Measurements from ENCODE around the gene CHRNA10. TPM values are rescaled to one million over a fixed set of nuclear protein-coding genes. Genes with fewer than 3 reads are reported as not detected.

Gene CHRNA10
- total RNA-seq, 6 experiments from 2014 or later, result 0.25 to 1.2 (median 0.41) TPM

DNA sequence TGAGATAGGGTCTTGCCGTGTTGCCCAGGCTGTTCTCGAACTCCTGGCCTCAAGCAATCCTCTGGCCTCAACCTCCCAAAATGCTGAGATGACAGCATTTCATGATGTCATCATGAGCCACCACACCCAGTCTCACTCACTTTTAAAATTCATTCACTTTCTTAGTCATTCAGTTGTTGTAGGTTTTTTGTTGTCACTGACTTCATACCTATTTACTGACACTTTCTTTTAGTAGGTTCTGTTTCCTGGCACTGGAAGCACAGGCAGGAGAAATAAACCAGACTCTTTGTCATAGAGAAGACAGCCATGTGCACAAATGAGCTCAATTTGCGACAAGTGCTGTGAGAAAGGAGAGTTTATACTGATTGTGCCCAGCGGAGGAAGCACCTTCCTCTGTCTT is 39.9 kb downstream of the CHRNA10 start:
- no peak for ATAC-seq
- 74% methylated on average over 4 of the region's 4 CpGs for WGBS (ENCODE audit: insufficient coverage, low coverage, low lambda C conversion rate, missing lambda C conversion rate)
- H3K9me3 ChIP-seq, result no peaks in the 10 kb centered on the region
- no peak overlapping the region for H3K4me3 ChIP-seq
- no peaks in the 10 kb centered on the region for H3K27me3 ChIP-seq
- no peaks in the 10 kb centered on the region for H3K36me3 ChIP-seq
- no peak for DNase-seq
- no peaks in the 10 kb centered on the region for H3K4me1 ChIP-seq
- intact Hi-C loops (cut with DNase I), result no loop called here
- TF ChIP-seq POLR2A (IDR thresholded peaks at IDR 0.05), result no peak
- TF ChIP-seq, protein P1, sequence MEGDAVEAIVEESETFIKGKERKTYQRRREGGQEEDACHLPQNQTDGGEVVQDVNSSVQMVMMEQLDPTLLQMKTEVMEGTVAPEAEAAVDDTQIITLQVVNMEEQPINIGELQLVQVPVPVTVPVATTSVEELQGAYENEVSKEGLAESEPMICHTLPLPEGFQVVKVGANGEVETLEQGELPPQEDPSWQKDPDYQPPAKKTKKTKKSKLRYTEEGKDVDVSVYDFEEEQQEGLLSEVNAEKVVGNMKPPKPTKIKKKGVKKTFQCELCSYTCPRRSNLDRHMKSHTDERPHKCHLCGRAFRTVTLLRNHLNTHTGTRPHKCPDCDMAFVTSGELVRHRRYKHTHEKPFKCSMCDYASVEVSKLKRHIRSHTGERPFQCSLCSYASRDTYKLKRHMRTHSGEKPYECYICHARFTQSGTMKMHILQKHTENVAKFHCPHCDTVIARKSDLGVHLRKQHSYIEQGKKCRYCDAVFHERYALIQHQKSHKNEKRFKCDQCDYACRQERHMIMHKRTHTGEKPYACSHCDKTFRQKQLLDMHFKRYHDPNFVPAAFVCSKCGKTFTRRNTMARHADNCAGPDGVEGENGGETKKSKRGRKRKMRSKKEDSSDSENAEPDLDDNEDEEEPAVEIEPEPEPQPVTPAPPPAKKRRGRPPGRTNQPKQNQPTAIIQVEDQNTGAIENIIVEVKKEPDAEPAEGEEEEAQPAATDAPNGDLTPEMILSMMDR (IDR thresholded peaks at IDR 0.05), result no peak
- no peak overlapping the region for H3K27ac ChIP-seq

DNA sequence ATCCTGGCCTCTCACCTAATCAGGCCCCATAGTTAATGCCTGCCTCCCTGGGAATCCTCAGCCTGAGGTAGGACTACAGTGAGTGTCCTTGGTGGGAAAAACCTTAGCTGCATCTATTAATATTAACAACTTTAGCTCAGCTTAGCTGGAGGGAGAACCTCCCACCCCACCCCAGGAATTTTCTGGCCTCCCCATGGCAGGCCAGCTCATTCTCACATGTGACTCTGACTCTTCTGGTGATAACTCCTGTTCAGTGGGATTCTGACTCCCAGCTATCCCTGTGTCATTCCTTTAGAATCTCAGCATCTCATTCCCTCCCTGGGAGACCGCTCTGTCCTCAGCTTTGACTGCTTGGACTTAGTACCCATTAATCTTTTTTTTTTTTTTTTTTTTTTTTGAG is 43.9 kb downstream of the CHRNA10 start:
- WGBS (ENCODE audit: insufficient coverage, low coverage, low lambda C conversion rate, missing lambda C conversion rate), result 100% methylated on average over 1 of the region's 1 CpG
- intact Hi-C loops (cut with DNase I), result no loop called here

DNA sequence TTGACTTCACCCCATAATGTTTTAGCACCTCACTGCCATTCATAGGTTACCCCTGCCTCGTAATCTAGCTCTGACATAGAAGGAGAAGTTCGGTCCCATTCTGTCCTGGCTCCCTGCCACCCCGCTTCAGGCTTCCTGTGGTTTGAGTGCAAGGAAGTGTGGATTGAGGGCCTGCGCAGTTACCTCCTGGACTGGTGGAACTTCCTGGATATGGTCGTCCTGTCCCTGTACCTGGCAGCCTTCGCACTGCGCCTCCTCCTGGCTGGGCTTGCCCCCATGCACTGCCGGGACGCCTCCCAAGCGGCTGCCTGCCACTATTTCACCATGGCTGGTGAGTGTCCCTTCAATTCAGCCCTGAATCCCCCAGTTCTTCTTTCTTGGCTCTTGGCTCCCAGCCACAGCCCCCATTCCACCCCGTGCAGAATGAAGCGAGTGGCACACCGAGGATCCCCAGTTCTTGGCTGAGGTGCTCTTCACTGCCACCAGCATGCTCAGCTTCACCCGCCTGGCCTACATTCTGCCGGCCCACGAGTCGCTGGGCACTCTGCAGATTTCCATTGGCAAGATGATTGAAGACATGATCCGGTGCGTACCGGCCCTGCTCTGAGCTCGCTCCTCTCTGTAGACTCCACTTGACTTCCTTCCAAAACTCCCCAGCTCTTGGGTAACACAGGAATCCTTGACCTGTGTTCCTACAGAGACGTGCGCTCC is 44.8 kb downstream of the CHRNA10 start:
- Histone ChIP-seq H3K4me3 (no peak overlapping the region), H3K27me3 (no peaks in the 10 kb centered on the region), H3K36me3 (no peaks in the 10 kb centered on the region), H3K27ac (no peak overlapping the region), H3K4me1 (no peaks in the 10 kb centered on the region), H3K9me3 (no peaks in the 10 kb centered on the region)
- TF ChIP-seq, protein P1 (IDR thresholded peaks at IDR 0.05), result no peak
- TF ChIP-seq POLR2A (IDR thresholded peaks at IDR 0.05), result no peak
- intact Hi-C loops (cut with DNase I), result no loop called here
- DNase-seq (peak in 1 of 3 donors; percentile 52), ATAC-seq (peak; percentile 31 to 50 (median 46))
- 62% methylated on average over 14 of the region's 23 CpGs for whole genome bisulfite sequencing (ENCODE audit: insufficient coverage, low coverage, low lambda C conversion rate, missing lambda C conversion rate)

More for the DNA sequence above, 43.9 kb downstream of the CHRNA10 start:
- TF ChIP-seq POLR2A (IDR thresholded peaks at IDR 0.05), result no peak
- TF ChIP-seq, protein P1 (IDR thresholded peaks at IDR 0.05), result no peak
- no peaks in the 10 kb centered on the region for H3K4me1 ChIP-seq
- H3K27me3 ChIP-seq, result no peaks in the 10 kb centered on the region
- H3K9me3 ChIP-seq, result no peaks in the 10 kb centered on the region
- DNase-seq, result no peak
- H3K36me3 ChIP-seq, result no peaks in the 10 kb centered on the region
- no peak overlapping the region for H3K27ac ChIP-seq
- H3K4me3 ChIP-seq, result no peak overlapping the region
- ATAC-seq, result no peak

DNA sequence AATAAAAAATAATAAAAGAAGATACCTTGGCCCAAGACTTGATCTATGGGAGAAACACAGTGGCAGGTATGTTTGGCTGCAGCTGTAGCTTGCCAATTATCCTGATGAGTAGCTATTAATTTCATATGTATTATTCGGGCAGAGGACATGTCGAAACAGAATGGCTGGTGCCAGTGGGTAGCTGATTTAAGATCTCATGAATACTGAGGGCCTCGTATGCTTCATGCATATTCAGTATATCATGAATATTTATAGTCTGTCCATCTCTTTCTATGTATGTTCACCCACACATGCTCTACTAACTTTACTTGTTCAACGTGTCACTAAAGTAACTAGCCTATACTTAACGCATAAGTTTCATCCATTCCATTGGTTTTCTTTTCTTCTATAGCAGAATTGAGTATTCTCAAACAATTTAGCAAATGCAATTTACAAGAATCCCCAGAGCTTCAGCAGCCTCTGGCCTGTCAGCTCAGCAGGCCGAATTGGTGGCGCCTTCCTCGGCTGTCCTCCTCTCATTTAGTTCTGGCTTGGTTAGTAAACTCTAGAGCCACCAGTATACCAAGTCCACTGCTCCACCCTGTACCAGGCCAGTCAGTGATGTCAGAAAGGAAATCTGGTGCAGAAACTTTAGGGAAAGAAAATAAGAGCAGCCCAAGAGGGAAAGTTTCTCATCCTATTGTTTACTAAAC is 47.3 kb downstream of the CHRNA10 start:
- 54% methylated on average over 7 of the region's 8 CpGs for WGBS (ENCODE audit: insufficient coverage, low coverage, low lambda C conversion rate, missing lambda C conversion rate)
- no peak for TF ChIP-seq POLR2A (IDR thresholded peaks at IDR 0.05)
- TF ChIP-seq, protein P1 (IDR thresholded peaks at IDR 0.05), result no peak

More for the DNA sequence above, 47.3 kb downstream of the CHRNA10 start:
- ATAC-seq (no peak), DNase-seq (no peak)
- Histone ChIP-seq H3K27ac (no peak overlapping the region), H3K9me3 (no peaks in the 10 kb centered on the region), H3K4me3 (no peak overlapping the region), H3K4me1 (no peaks in the 10 kb centered on the region), H3K27me3 (no peaks in the 10 kb centered on the region), H3K36me3 (no peaks in the 10 kb centered on the region)
- intact Hi-C loops (cut with DNase I), result no loop called here
